PC-9 (cell line): ENCODE data around the gene TAB3.

Experiments used
- EZH2 ChIP-seq: fragments of 200-600 bp; sonication (generic); IDR thresholded peaks from 2 replicates; pipeline ENCODE4 v1.8.0; 2017; ENCODE audit warnings: antibody characterized with exemption, low read depth
- TF ChIP-seq, protein P1 (sequence below): fragments of 200-600 bp; sonication (generic); conservative IDR thresholded peaks from 2 replicates; pipeline ENCODE4 v1.6.1; 2017; ENCODE audit warnings: mixed run types, antibody characterized with exemption, mild to moderate bottlenecking, moderate library complexity

DNA sequence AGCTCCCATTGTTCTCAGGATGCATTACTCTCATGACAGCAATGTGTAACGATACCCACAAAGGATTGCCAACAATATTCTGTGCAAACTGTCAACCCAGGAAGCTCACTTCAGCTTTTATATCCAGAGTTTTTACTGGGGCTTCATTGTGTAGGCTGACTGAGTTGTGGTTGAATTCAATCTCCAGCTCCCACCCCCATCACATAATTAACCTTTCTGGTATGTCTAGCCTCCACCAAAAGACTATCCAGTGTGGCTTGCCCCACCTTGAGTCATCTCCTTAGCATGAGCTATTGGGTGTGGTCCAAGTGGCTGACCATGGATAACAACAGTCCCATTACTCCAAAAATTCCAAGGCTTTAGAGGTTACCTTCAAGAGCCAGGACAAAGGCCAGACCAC lies 17.7 kb upstream of the TAB3 start:
- TF ChIP-seq, protein P1, sequence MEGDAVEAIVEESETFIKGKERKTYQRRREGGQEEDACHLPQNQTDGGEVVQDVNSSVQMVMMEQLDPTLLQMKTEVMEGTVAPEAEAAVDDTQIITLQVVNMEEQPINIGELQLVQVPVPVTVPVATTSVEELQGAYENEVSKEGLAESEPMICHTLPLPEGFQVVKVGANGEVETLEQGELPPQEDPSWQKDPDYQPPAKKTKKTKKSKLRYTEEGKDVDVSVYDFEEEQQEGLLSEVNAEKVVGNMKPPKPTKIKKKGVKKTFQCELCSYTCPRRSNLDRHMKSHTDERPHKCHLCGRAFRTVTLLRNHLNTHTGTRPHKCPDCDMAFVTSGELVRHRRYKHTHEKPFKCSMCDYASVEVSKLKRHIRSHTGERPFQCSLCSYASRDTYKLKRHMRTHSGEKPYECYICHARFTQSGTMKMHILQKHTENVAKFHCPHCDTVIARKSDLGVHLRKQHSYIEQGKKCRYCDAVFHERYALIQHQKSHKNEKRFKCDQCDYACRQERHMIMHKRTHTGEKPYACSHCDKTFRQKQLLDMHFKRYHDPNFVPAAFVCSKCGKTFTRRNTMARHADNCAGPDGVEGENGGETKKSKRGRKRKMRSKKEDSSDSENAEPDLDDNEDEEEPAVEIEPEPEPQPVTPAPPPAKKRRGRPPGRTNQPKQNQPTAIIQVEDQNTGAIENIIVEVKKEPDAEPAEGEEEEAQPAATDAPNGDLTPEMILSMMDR: no peak
- no peak for TF ChIP-seq EZH2
